Coronary artery (tissue), 2 donors: ENCODE data around the gene YES1.
"Not testable (repeated sequence)": the region's sequence is repeated elsewhere in the genome, so short reads cannot be mapped to it uniquely, and the experiment has no call there.

ENCODE experiments used
- DNase-seq: peaks from one replicate; pipeline ENCODE4 v3.0.0-alpha.2; 2017; ENCODE audit warnings: low spot score
- H3K27ac ChIP-seq, 2 donors: fragments of 200-600 bp; sonication (generic); one replicate each; pipeline ENCODE4 v1.5.1; 2016 to 2019
- H3K4me3 ChIP-seq: fragments of 200-600 bp; sonication (generic); 2 replicates; pipeline ENCODE4 v1.5.1; 2016; ENCODE audit warnings: mild to moderate bottlenecking, moderate library complexity
- CTCF ChIP-seq: fragments of 200-600 bp; sonication (generic); IDR thresholded peaks from one replicate; pipeline ENCODE4 v1.5.1; 2019; ENCODE audit warnings: antibody characterized with exemption

YES1 gene

GRCh38 chr18:686339-687111 lies 125.5 kb downstream of the YES1 start:
- no peak for DNase-seq
- Histone ChIP-seq H3K27ac (no peak overlapping the region), H3K4me3 (no peak overlapping the region)
- no peak for TF ChIP-seq CTCF

- no peak for DNase-seq
- H3K27ac ChIP-seq = no peak overlapping the region
- TF ChIP-seq CTCF = no peak
- H3K4me3 ChIP-seq = no peak overlapping the region
Observed at GRCh38 chr18:685438-685837, 126.6 kb downstream of the YES1 start.

- Histone ChIP-seq H3K4me3 (no peak overlapping the region), H3K27ac (no peak overlapping the region)
- no peak for DNase-seq
- no peak for TF ChIP-seq CTCF
Observed at GRCh38 chr18:683531-683930, 128.5 kb downstream of the YES1 start.

- TF ChIP-seq CTCF = no peak
- H3K4me3 ChIP-seq = no peak overlapping the region
- no peak for DNase-seq
- H3K27ac ChIP-seq = no peak overlapping the region
Observed at GRCh38 chr18:682833-683232, 129.2 kb downstream of the YES1 start.

- DNase-seq, H3K27ac ChIP-seq, H3K4me3 ChIP-seq: not testable (repeated sequence)
Observed at GRCh38 chr18:682416-682815, 129.6 kb downstream of the YES1 start.

DNA sequence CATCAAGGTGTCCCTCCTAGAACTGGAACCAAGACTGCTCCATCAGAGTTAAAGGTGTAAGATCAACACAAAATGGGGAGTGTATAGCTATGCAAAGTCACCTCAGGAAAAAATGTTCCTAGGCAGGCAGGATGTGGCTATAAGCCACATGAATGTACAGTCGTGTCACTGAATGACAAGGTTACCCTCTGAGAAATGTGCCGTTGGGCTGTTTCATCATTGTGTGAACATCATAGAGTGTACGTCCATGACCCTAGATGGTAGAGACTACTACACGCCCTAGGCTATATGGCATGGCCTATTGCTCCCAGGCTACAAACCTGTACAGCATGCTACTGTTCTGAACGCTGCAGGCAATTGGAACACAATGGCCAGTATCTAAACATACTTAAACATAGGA lies 130.1 kb downstream of the YES1 start:
- H3K27ac ChIP-seq = no peak overlapping the region
- no peak for TF ChIP-seq CTCF
- no peak overlapping the region for H3K4me3 ChIP-seq
- no peak for DNase-seq

GRCh38 chr18:680392-680791 lies 131.7 kb downstream of the YES1 start:
- H3K4me3 ChIP-seq = no peak overlapping the region
- no peak overlapping the region for H3K27ac ChIP-seq
- DNase-seq = no peak
- no peak for TF ChIP-seq CTCF
